ENCODE data around the gene CTNNA3. TPM values are rescaled to one million over a fixed set of nuclear protein-coding genes. Genes with fewer than 3 reads are reported as not detected.

The CTNNA3 gene
- total RNA-seq, 1 experiment from 2014 or later: 0.32 TPM

GRCh38 chr10:67487199-67487598 lies 208.8 kb downstream of the CTNNA3 start:
- H3K9me2 ChIP-seq (ENCODE audit: insufficient read depth): no peaks in the 10 kb centered on the region
- no peak overlapping the region for H3K4me2 ChIP-seq (ENCODE audit: low read length)
- ATAC-seq (no peak), DNase-seq (ENCODE audit: low read depth, low spot score) (no peak)
- H3K4me3 ChIP-seq (replicated peaks in 1 of 2; ENCODE audit: low read depth in 1 of 2, low read length in 2 of 2): no peak overlapping the region
- no TSS peak for BruUV-seq (replicated peaks)
- no peak overlapping the region for H2AFZ ChIP-seq (ENCODE audit: low read depth, low read length, poor library complexity, severe bottlenecking)
- intact Hi-C loops (cut with micrococcal nuclease): no loop called here
- H3K27ac ChIP-seq (ENCODE audit: low read depth, low read length): no peak overlapping the region
- CTCF ChIA-PET: no interaction called here
- POLR2A ChIA-PET: no interaction called here
- no peaks in the 10 kb centered on the region for H4K20me1 ChIP-seq (ENCODE audit: insufficient read depth)
- H3K9me3 ChIP-seq (ENCODE audit: control insufficient read depth in 1 of 2, insufficient read depth in 1 of 2, low read depth in 1 of 2, low read length in 2 of 2): no peaks in the 10 kb centered on the region
- H3K27me3 ChIP-seq (ENCODE audit: insufficient read depth, low read length): no peaks in the 10 kb centered on the region
- H3K79me2 ChIP-seq (ENCODE audit: insufficient read depth, low read length): no peaks in the 10 kb centered on the region
- H3K9ac ChIP-seq (ENCODE audit: low read length): no peak overlapping the region
- H3K36me3 ChIP-seq (ENCODE audit: control insufficient read depth in 1 of 2, insufficient read depth in 2 of 2, low read length in 2 of 2): no peaks in the 10 kb centered on the region
- RAD21 ChIA-PET (ENCODE audit: low non-redundant PET in 1 of 2, low total read pairs in 2 of 2, uncharacterized antibody in 2 of 2, unreplicated experiment in 2 of 2): no interaction called here
- no peak for TF ChIP-seq TCF7L2 (IDR thresholded peaks at IDR 0.05; ENCODE audit: borderline replicate concordance, extremely low read depth, insufficient read depth, insufficient read length)
- no peak for TF ChIP-seq EGR1 (IDR thresholded peaks at IDR 0.05; ENCODE audit: low read depth)
- H3K4me1 ChIP-seq (ENCODE audit: control insufficient read depth in 1 of 2, insufficient read depth in 2 of 2, low read length in 2 of 2): peaks cover 0 to 4% of the 10 kb centered on the region in 2 experiments; a peak in 2 of 4 replicates

GRCh38 chr10:67477868-67478267 lies 218.1 kb downstream of the CTNNA3 start:
- Histone ChIP-seq H3K9me3 (ENCODE audit: control insufficient read depth in 1 of 2, insufficient read depth in 1 of 2, low read depth in 1 of 2, low read length in 2 of 2) (no peaks in the 10 kb centered on the region; a peak in 1 of 4 replicates), H3K27me3 (ENCODE audit: insufficient read depth, low read length) (no peaks in the 10 kb centered on the region), H3K79me2 (ENCODE audit: insufficient read depth, low read length) (no peaks in the 10 kb centered on the region), H3K27ac (ENCODE audit: low read depth, low read length) (no peak overlapping the region), H4K20me1 (ENCODE audit: insufficient read depth) (no peaks in the 10 kb centered on the region), H2AFZ (ENCODE audit: low read depth, low read length, poor library complexity, severe bottlenecking) (no peak overlapping the region), H3K9ac (ENCODE audit: low read length) (no peak overlapping the region), H3K36me3 (ENCODE audit: control insufficient read depth in 1 of 2, insufficient read depth in 2 of 2, low read length in 2 of 2) (no peaks in the 10 kb centered on the region), H3K9me2 (ENCODE audit: insufficient read depth) (no peaks in the 10 kb centered on the region), H3K4me3 (replicated peaks in 1 of 2; ENCODE audit: low read depth in 1 of 2, low read length in 2 of 2) (no peak overlapping the region), H3K4me2 (ENCODE audit: low read length) (no peak overlapping the region), H3K4me1 (ENCODE audit: control insufficient read depth in 1 of 2, insufficient read depth in 2 of 2, low read length in 2 of 2) (no peaks in the 10 kb centered on the region)
- ChIA-PET RAD21 (ENCODE audit: low non-redundant PET in 1 of 2, low total read pairs in 2 of 2, uncharacterized antibody in 2 of 2, unreplicated experiment in 2 of 2) (no interaction called here), CTCF (no interaction called here), POLR2A (no interaction called here)
- intact Hi-C loops (cut with micrococcal nuclease): no loop called here
- no peak for ATAC-seq
- DNase-seq (ENCODE audit: low read depth, low spot score): no peak
- no TSS peak for BruUV-seq (replicated peaks)
- TF ChIP-seq FOSL1 (IDR thresholded peaks at IDR 0.05; ENCODE audit: low read depth): no peak
- TF ChIP-seq CBX3 (IDR thresholded peaks at IDR 0.05; ENCODE audit: low read depth): no peak
- no peak for TF ChIP-seq RAD21 (IDR thresholded peaks at IDR 0.05; ENCODE audit: low read depth)
- no peak for TF ChIP-seq SP1 (IDR thresholded peaks at IDR 0.05; ENCODE audit: low read depth)
- TF ChIP-seq REST (IDR thresholded peaks at IDR 0.05; ENCODE audit: low read depth): no peak
- no peak for TF ChIP-seq EZH2 (IDR thresholded peaks at IDR 0.05)
- no peak for TF ChIP-seq ATF3 (IDR thresholded peaks at IDR 0.05)
- TF ChIP-seq CTCF (IDR thresholded peaks at IDR 0.05 in 2 of 3, conservative IDR thresholded peaks at IDR 0.05 in 1 of 3; ENCODE audit: borderline replicate concordance in 1 of 3, insufficient read depth in 1 of 3, low read depth in 2 of 3, low read length in 2 of 3): no peak
- no peak for TF ChIP-seq ZBTB33 (IDR thresholded peaks at IDR 0.05; ENCODE audit: extremely low read depth, insufficient replicate concordance, low read length)
- TF ChIP-seq JUND (IDR thresholded peaks at IDR 0.05): no peak
- no peak for TF ChIP-seq TCF7L2 (IDR thresholded peaks at IDR 0.05; ENCODE audit: borderline replicate concordance, extremely low read depth, insufficient read depth, insufficient read length)
- TF ChIP-seq CEBPB (IDR thresholded peaks at IDR 0.05; ENCODE audit: low read depth): no peak
